ENCODE measurements around the gene USP31. TPM values are rescaled to one million over a fixed set of nuclear protein-coding genes. Genes with fewer than 3 reads are reported as not detected.

Gene USP31
- total RNA-seq, 1 experiment from 2014 or later, result 23.6 TPM

DNA sequence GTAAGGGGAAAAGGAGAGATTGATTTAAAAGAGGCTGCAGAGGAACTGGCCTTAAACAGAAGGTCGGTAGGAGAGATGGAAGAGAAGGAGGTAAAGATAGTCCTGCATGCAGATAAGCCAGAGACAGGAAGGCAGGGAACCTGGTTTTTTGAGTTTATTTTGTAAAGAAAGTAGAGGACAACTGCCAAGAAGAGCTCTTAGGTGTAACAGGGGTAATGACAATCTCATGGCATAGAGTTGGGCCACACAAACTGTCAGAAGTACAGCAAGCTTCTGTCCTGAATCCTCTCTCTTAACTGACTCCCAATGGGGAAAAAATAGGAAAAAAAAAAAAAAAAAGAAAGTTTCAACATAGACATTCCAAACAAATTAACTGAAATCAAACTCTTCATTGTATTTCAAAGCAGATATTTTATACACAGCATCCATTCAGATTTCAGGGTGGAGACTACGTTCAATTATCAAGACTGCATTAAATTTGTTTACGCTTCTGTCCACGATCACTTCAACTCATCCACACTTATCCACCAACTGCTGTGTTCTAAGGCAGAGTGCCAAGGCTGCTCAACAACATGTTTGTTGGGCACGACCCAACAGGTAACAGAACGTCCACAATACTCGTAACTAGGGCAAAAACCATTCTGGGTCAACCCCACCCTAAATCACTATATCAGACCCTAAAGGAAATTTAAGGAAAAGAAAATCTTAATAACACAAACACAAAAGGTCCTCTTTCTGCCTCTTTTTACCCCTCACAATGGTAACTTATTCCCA, 34.9 kb downstream of the USP31 start:
- intact Hi-C loops (cut with micrococcal nuclease; ENCODE audit: unreplicated experiment), result no loop called here
- Mint-ChIP-seq H3K27me3 (ENCODE audit: unreplicated experiment) (no peaks in the 10 kb centered on the region), H3K36me3 (ENCODE audit: insufficient read depth, unreplicated experiment) (no peaks in the 10 kb centered on the region), H3K9me3 (ENCODE audit: low read depth, unreplicated experiment) (peaks cover 8% of the 10 kb centered on the region), H3K27ac (ENCODE audit: unreplicated experiment) (no peak overlapping the region), H3K4me1 (ENCODE audit: low read depth, unreplicated experiment) (no peaks in the 10 kb centered on the region), H3K4me3 (ENCODE audit: low read depth, unreplicated experiment) (no peak overlapping the region)
- TF ChIP-seq, protein P1, sequence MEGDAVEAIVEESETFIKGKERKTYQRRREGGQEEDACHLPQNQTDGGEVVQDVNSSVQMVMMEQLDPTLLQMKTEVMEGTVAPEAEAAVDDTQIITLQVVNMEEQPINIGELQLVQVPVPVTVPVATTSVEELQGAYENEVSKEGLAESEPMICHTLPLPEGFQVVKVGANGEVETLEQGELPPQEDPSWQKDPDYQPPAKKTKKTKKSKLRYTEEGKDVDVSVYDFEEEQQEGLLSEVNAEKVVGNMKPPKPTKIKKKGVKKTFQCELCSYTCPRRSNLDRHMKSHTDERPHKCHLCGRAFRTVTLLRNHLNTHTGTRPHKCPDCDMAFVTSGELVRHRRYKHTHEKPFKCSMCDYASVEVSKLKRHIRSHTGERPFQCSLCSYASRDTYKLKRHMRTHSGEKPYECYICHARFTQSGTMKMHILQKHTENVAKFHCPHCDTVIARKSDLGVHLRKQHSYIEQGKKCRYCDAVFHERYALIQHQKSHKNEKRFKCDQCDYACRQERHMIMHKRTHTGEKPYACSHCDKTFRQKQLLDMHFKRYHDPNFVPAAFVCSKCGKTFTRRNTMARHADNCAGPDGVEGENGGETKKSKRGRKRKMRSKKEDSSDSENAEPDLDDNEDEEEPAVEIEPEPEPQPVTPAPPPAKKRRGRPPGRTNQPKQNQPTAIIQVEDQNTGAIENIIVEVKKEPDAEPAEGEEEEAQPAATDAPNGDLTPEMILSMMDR (IDR thresholded peaks at IDR 0.05; ENCODE audit: unreplicated experiment), result no peak
- CTCF ChIA-PET, result no interaction called here
- BruUV-seq (replicated peaks), result no TSS peak
- DNase-seq, result no peak

DNA sequence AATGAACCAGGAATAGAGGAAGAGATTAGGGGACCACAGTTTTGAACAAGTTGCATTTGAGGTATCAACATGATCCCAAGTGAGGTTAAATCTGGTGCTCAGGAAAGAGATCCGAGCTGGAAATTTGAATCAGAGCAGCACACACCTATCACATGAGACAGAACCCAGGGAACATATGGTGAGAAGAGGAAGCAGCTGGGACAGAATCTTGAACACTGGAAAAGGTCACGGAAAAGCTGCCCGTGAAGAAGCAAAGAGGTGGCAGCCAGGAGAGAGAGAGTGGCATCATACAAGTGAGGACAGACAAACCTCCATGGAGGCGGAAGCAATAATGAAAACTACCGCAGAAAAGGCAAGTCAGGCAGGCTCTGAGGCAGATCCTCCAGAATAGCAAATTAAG, 36.1 kb downstream of the USP31 start:
- TF ChIP-seq, protein P1 (IDR thresholded peaks at IDR 0.05; ENCODE audit: unreplicated experiment), result no peak
- CTCF ChIA-PET, result no interaction called here
- no peak for DNase-seq
- intact Hi-C loops (cut with micrococcal nuclease; ENCODE audit: unreplicated experiment), result no loop called here
- Mint-ChIP-seq H3K4me3 (ENCODE audit: low read depth, unreplicated experiment) (no peak overlapping the region), H3K9me3 (ENCODE audit: low read depth, unreplicated experiment) (peaks cover 10% of the 10 kb centered on the region), H3K36me3 (ENCODE audit: insufficient read depth, unreplicated experiment) (no peaks in the 10 kb centered on the region), H3K4me1 (ENCODE audit: low read depth, unreplicated experiment) (no peaks in the 10 kb centered on the region), H3K27ac (ENCODE audit: unreplicated experiment) (no peak overlapping the region), H3K27me3 (ENCODE audit: unreplicated experiment) (no peaks in the 10 kb centered on the region)
- BruUV-seq (replicated peaks), result no TSS peak

DNA sequence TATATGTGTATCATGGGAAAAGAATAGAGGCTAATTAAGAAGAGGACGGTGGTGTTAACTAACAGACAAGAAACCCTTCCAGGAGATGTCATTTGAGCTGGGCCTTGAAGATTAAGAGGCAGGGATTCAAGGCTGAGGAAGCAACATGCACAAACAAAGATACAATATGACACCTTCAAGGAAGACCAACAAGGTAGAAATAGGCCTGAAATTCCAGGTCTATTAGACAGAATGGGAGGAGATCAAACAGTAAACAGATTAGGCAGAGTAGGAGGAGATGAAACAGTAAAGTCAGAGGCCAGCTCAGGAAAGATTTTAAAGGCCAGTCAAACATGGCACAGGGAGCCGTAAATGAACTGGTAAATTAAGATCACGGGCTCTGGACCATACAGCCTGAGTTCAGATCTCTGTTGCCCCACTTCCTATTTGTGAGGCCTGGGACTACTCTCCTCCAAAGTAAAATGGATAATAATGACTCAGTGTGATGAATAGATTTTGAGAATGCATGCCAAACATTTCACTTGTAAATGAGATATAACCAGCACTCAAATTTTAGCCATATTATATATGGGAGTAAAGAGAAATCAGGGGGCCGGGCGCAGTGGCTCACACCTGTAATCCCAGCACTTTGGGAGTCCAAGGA, 38.9 kb downstream of the USP31 start:
- DNase-seq, result no peak
- CTCF ChIA-PET, result no interaction called here
- no peaks in the 10 kb centered on the region for H3K27me3 Mint-ChIP-seq (ENCODE audit: unreplicated experiment)
- no TSS peak for BruUV-seq (replicated peaks)
- intact Hi-C loops (cut with micrococcal nuclease; ENCODE audit: unreplicated experiment), result no loop called here
- H3K9me3 Mint-ChIP-seq (ENCODE audit: low read depth, unreplicated experiment), result peaks cover 10% of the 10 kb centered on the region
- no peaks in the 10 kb centered on the region for H3K4me1 Mint-ChIP-seq (ENCODE audit: low read depth, unreplicated experiment)
- no peak overlapping the region for H3K4me3 Mint-ChIP-seq (ENCODE audit: low read depth, unreplicated experiment)
- H3K36me3 Mint-ChIP-seq (ENCODE audit: insufficient read depth, unreplicated experiment), result no peaks in the 10 kb centered on the region
- no peak overlapping the region for H3K27ac Mint-ChIP-seq (ENCODE audit: unreplicated experiment)
- TF ChIP-seq, protein P1 (IDR thresholded peaks at IDR 0.05; ENCODE audit: unreplicated experiment), result no peak

DNA sequence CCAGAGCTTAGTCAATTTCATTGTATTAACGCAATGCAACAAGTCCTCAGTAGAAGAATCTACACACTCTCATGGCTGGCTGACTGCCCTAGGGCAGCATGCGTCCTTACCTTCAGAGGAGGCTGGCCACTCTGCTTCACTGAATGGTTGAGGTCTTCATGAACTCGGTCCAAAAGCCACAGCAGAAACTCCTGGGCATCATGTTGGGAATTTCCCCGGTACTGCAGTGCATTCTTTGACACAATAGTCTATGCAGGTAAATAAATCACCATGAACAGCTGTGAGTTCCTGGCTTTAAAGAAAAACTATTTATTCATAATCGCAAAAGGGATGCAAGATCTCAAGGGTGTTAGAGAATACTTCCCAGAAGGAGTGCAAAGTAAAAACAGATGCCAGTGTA, 41.3 kb downstream of the USP31 start:
- H3K9me3 Mint-ChIP-seq (ENCODE audit: low read depth, unreplicated experiment), result peaks cover 8% of the 10 kb centered on the region
- no peak for DNase-seq
- intact Hi-C loops (cut with micrococcal nuclease; ENCODE audit: unreplicated experiment), result no loop called here
- H3K4me1 Mint-ChIP-seq (ENCODE audit: low read depth, unreplicated experiment), result no peaks in the 10 kb centered on the region
- TF ChIP-seq, protein P1 (IDR thresholded peaks at IDR 0.05; ENCODE audit: unreplicated experiment), result no peak
- CTCF ChIA-PET, result interaction anchor here (0.6 kb wide), 1 partner anchor 532 kb away, joined by 3 read pairs; no protein-coding TSS in a partner anchor
- BruUV-seq (replicated peaks), result no TSS peak
- H3K4me3 Mint-ChIP-seq (ENCODE audit: low read depth, unreplicated experiment), result no peak overlapping the region
- H3K36me3 Mint-ChIP-seq (ENCODE audit: insufficient read depth, unreplicated experiment), result no peaks in the 10 kb centered on the region
- no peaks in the 10 kb centered on the region for H3K27me3 Mint-ChIP-seq (ENCODE audit: unreplicated experiment)
- H3K27ac Mint-ChIP-seq (ENCODE audit: unreplicated experiment), result no peak overlapping the region

Measured in Calu3 (cell line).